ENCODE results near the gene GULP1. TPM values are rescaled to one million over a fixed set of nuclear protein-coding genes. Genes with fewer than 3 reads are reported as not detected.

Gene GULP1
- total RNA-seq, 1 experiment from 2014 or later, result 140 TPM

- Histone ChIP-seq H3T11ph (ENCODE audit: low read length) (no peak overlapping the region), H2BK120ac (ENCODE audit: low read depth, low read length, poor library complexity, severe bottlenecking) (no peak overlapping the region), H2BK15ac (ENCODE audit: low read depth, low read length) (no peak overlapping the region), H2BK12ac (ENCODE audit: insufficient read length, low read depth, low read length) (no peak overlapping the region), H3K79me2 (ENCODE audit: insufficient read depth, low read length) (peaks cover 4% of the 10 kb centered on the region; the same call in 1 of the 2 replicates), H4K20me1 (ENCODE audit: control insufficient read depth, insufficient read depth, insufficient read length) (no peaks in the 10 kb centered on the region), H3K18ac (ENCODE audit: insufficient read length, low read depth, low read length) (no peak overlapping the region), H4K8ac (replicated peaks; ENCODE audit: insufficient read length, low read depth, low read length) (no peak overlapping the region), H3K9ac (ENCODE audit: extremely low read depth, insufficient read length, low read length) (no peak overlapping the region), H3K56ac (ENCODE audit: insufficient read length, low read depth, low read length) (no peak overlapping the region), H3K4me1 (ENCODE audit: insufficient read depth, low read length) (peaks cover 2% of the 10 kb centered on the region; the same call in 1 of the 2 replicates), H4K5ac (ENCODE audit: insufficient read length, low read depth, low read length) (no peak overlapping the region), H3K4me2 (ENCODE audit: insufficient read depth, insufficient read length, low read length) (no peak overlapping the region), H3K27me3 (ENCODE audit: insufficient read depth, low read length) (no peaks in the 10 kb centered on the region), H3K23me2 (ENCODE audit: insufficient read length, low read depth, low read length, poor library complexity, severe bottlenecking) (no peaks in the 10 kb centered on the region), H2BK20ac (ENCODE audit: low read depth, low read length, poor library complexity, severe bottlenecking) (no peak overlapping the region), H4K91ac (ENCODE audit: insufficient read length, low read depth, low read length) (no peak overlapping the region), H3K14ac (ENCODE audit: insufficient read depth, low read length) (no peak overlapping the region), H3K23ac (ENCODE audit: insufficient read length, low read depth, low read length) (no peak overlapping the region), H3K79me1 (ENCODE audit: insufficient read depth, low read depth, low read length, poor library complexity, severe bottlenecking) (no peaks in the 10 kb centered on the region), H3K9me3 (ENCODE audit: control insufficient read depth, low read depth, low read length) (no peaks in the 10 kb centered on the region), H2AK5ac (ENCODE audit: insufficient read length, low read length) (no peak overlapping the region), H2AFZ (ENCODE audit: low read length) (no peak overlapping the region), H3K27ac (ENCODE audit: insufficient read length, low read depth, low read length) (no peak overlapping the region), H3K4ac (ENCODE audit: low read depth, low read length) (no peak overlapping the region), H2BK5ac (ENCODE audit: insufficient read length, low read length) (no peak overlapping the region)
- no peak for TF ChIP-seq CTCF (conservative IDR thresholded peaks at IDR 0.05)
- no peak overlapping the region; a peak in 1 of 7 replicates for H3K27ac Mint-ChIP-seq
- DNase-seq, result no peak
- no peaks in the 10 kb centered on the region for H3K27me3 Mint-ChIP-seq (ENCODE audit: low read depth)
- H3K4me3 Mint-ChIP-seq, result no peak overlapping the region
- no peaks in the 10 kb centered on the region; a peak in 1 of 5 replicates for H3K9me3 Mint-ChIP-seq
- peaks cover 0 to 5% (median 2%) of the 10 kb centered on the region in 3 experiments; a peak in 4 of 7 replicates for H3K36me3 Mint-ChIP-seq (ENCODE audit: insufficient read depth in 1 of 3, low read depth in 3 of 3)
- no CpG with 5 or more reads among the region's 3 CpGs for WGBS (ENCODE audit: extremely low coverage, insufficient read length, low lambda C conversion rate)
- peaks cover 53 to 70% of the 10 kb centered on the region in 2 experiments for H3K4me1 Mint-ChIP-seq
Measured at GRCh38 chr2:188437537-188437936, 145.9 kb downstream of the GULP1 start.
